ENCODE data around the gene ACER3.

Gene ACER3

DNA sequence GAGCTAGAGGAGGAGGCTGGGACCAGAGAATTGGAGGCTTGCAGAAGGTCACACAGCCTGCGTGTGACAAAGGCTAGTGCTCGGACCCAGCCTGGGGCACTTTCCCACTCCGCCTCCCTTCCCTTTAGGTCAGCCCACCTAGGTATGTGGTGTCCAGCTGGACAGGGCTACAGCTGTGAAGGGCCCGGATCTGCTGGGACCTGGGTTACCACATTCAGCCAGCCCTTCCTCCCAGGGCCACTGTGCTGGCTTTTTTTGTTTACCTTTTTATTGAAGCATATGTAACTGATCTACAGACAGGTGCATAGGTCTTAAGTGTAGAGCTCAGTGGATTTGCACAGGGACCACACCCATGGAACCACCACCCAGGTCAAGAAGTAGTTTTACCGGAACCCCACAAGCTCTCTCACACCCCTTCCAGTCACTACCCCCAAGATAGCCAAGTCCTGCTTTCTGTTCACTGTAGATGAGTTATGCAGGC is 214.7 kb downstream of the ACER3 start:
- DNase-seq (ENCODE audit: low spot score), result no peak

Data from GM03348 (cell line).